Hepatocyte (in vitro differentiated cells): ENCODE measurements around the gene OR51E1. TPM values are rescaled to one million over a fixed set of nuclear protein-coding genes. Genes with fewer than 3 reads are reported as not detected.

Experiments
- DNase-seq: peaks from one replicate; pipeline ENCODE4 v3.0.0-alpha.2; 2016; ENCODE audit warnings: low spot score
- H2AFZ ChIP-seq: fragments of 200-600 bp; sonication (generic); 2 replicates; pipeline ENCODE4 v1.6.0; 2016; ENCODE audit warnings: antibody characterized with exemption, mild to moderate bottlenecking
- H3K27ac ChIP-seq: fragments of 200-600 bp; sonication (generic); 2 replicates; pipeline ENCODE4 v1.5.1; 2016; ENCODE audit warnings: mild to moderate bottlenecking
- H3K27me3 ChIP-seq: fragments of 200-600 bp; sonication (generic); 2 replicates; pipeline ENCODE4 v1.6.1; 2016
- H3K36me3 ChIP-seq: fragments of 200-600 bp; sonication (generic); replicated peaks from 2 replicates; pipeline ENCODE4 v1.5.1; 2016; ENCODE audit warnings: low read depth; ENCODE audit not compliant: insufficient read depth
- H3K4me1 ChIP-seq: fragments of 200-600 bp; sonication (generic); 2 replicates; pipeline ENCODE4 v1.5.1; 2016; ENCODE audit warnings: mild to moderate bottlenecking, moderate library complexity; ENCODE audit not compliant: insufficient read depth
- H3K4me2 ChIP-seq: fragments of 200-600 bp; sonication (generic); 2 replicates; pipeline ENCODE4 v1.6.0; 2016
- H3K4me3 ChIP-seq: fragments of 200-600 bp; sonication (generic); 2 replicates; pipeline ENCODE4 v1.5.1; 2016; ENCODE audit warnings: mild to moderate bottlenecking
- H3K79me2 ChIP-seq: fragments of 200-600 bp; sonication (generic); 2 replicates; pipeline ENCODE4 v1.6.0; 2017; ENCODE audit warnings: mild to moderate bottlenecking
- H3K9me2 ChIP-seq: fragments of 200-600 bp; sonication (generic); replicated peaks from 2 replicates; pipeline ENCODE4 v1.6.0; 2017; ENCODE audit warnings: mild to moderate bottlenecking; ENCODE audit not compliant: insufficient read depth
- H3K9me3 ChIP-seq: fragments of 200-600 bp; sonication (generic); 2 replicates; pipeline ENCODE4 v1.5.1; 2016; ENCODE audit warnings: low read depth, mild to moderate bottlenecking
- H4K20me1 ChIP-seq: fragments of 200-600 bp; sonication (generic); 2 replicates; pipeline ENCODE4 v1.6.0; 2016; ENCODE audit warnings: mild to moderate bottlenecking; ENCODE audit not compliant: insufficient read depth, poor library complexity, severe bottlenecking
- CTCF ChIP-seq: fragments of 200-600 bp; sonication (generic); IDR thresholded peaks from 2 replicates; pipeline ENCODE4 v1.5.1; 2016; ENCODE audit warnings: antibody characterized with exemption, mild to moderate bottlenecking; ENCODE audit not compliant: poor library complexity
- EZH2 ChIP-seq: fragments of 200-600 bp; sonication (generic); IDR thresholded peaks from 2 replicates; pipeline ENCODE4 v1.6.1; 2016; ENCODE audit warnings: antibody characterized with exemption, mild to moderate bottlenecking, borderline replicate concordance
- EZH2phosphoT487 ChIP-seq: fragments of 200-600 bp; sonication (generic); IDR thresholded peaks from one replicate; pipeline ENCODE4 v1.6.1; 2018; ENCODE audit warnings: antibody characterized with exemption, mild to moderate bottlenecking, low read depth, moderate library complexity; ENCODE audit not compliant: unreplicated experiment, severe bottlenecking
- WGBS: methylation state at CpG from one replicate; pipeline ENCODE4 v1.1.6; 2016; ENCODE audit warnings: low lambda C conversion rate; ENCODE audit errors: missing lambda C conversion rate; 5-methylcytosine and 5-hydroxymethylcytosine counted together
- polyA plus RNA-seq: library from polyadenylated mRNA; unstranded; fragments of >200 nt; fragmentation: Nextera tagmentation; extraction: Ambion mirVana; gene quantifications from 2 replicates; pipeline ENCODE4 v1.2.1, GENCODE V29; 2016
- total RNA-seq: library from RNA; depleted of rRNA; stranded (reverse); fragments of >200 nt; gene quantifications from 2 replicates; pipeline ENCODE4 v1.2.3, GENCODE V29; 2014

The OR51E1 gene
- total and polyA plus RNA-seq, 2 experiments from 2014 or later = 0.92 to 1.3 TPM

- Histone ChIP-seq H3K9me2 (no peaks in the 10 kb centered on the region), H3K27me3 (no peaks in the 10 kb centered on the region), H3K4me1 (no peaks in the 10 kb centered on the region), H3K9me3 (no peaks in the 10 kb centered on the region), H3K79me2 (no peaks in the 10 kb centered on the region), H3K4me3 (no peak overlapping the region), H4K20me1 (no peaks in the 10 kb centered on the region), H3K4me2 (no peak overlapping the region), H3K27ac (no peak overlapping the region), H3K36me3 (no peaks in the 10 kb centered on the region), H2AFZ (no peak overlapping the region)
- TF ChIP-seq CTCF (no peak), EZH2phosphoT487 (no peak), EZH2 (no peak)
- no peak for DNase-seq
These were observed 27.8 kb upstream of the OR51E1 start for GRCh38 chr11:4615856-4616444.

GRCh38 chr11:4619514-4619913 lies 24.3 kb upstream of the OR51E1 start:
- 74% methylated on average over 9 of the region's 9 CpGs for WGBS
- H2AFZ ChIP-seq = no peak overlapping the region
- H3K79me2 ChIP-seq = no peaks in the 10 kb centered on the region
- no peak overlapping the region for H3K4me3 ChIP-seq
- no peaks in the 10 kb centered on the region for H4K20me1 ChIP-seq
- peak; percentile 32 for DNase-seq
- no peaks in the 10 kb centered on the region for H3K36me3 ChIP-seq
- no peaks in the 10 kb centered on the region for H3K4me1 ChIP-seq
- H3K27me3 ChIP-seq = no peaks in the 10 kb centered on the region
- TF ChIP-seq EZH2 (no peak), EZH2phosphoT487 (no peak), CTCF (no peak)
- H3K9me3 ChIP-seq = no peaks in the 10 kb centered on the region
- H3K27ac ChIP-seq = peak overlapping the region; percentile 57
- H3K9me2 ChIP-seq = no peaks in the 10 kb centered on the region
- no peak overlapping the region for H3K4me2 ChIP-seq

GRCh38 chr11:4626207-4627099 lies 17.3 kb upstream of the OR51E1 start:
- H3K79me2 ChIP-seq = no peaks in the 10 kb centered on the region
- whole genome bisulfite sequencing = 39% methylated on average over 15 of the region's 15 CpGs
- H3K4me2 ChIP-seq = no peak overlapping the region
- H3K36me3 ChIP-seq = no peaks in the 10 kb centered on the region
- H2AFZ ChIP-seq = no peak overlapping the region
- no peaks in the 10 kb centered on the region for H4K20me1 ChIP-seq
- TF ChIP-seq EZH2 (no peak), CTCF (peak; percentile 73), EZH2phosphoT487 (no peak)
- H3K9me2 ChIP-seq = no peaks in the 10 kb centered on the region
- no peaks in the 10 kb centered on the region for H3K27me3 ChIP-seq
- H3K27ac ChIP-seq = no peak overlapping the region
- H3K4me3 ChIP-seq = no peak overlapping the region
- DNase-seq = peak; percentile 92
- no peaks in the 10 kb centered on the region for H3K4me1 ChIP-seq
- no peaks in the 10 kb centered on the region for H3K9me3 ChIP-seq
